B cell (primary cell): ENCODE measurements around the gene TIMM50. TPM values are rescaled to one million over a fixed set of nuclear protein-coding genes. Genes with fewer than 3 reads are reported as not detected.

Experiments
- ATAC-seq: fragments of 200-7000 bp; cut with Tn5 transposase; one replicate; pipeline ENCODE4 v1.10.0; 2021; ENCODE audit warnings: low read depth, mild to moderate bottlenecking, moderate number of reproducible peaks, moderate library complexity
- CTCF ChIA-PET: fragments of 350-600 bp; sonication (Branson Sonifier 250); formaldehyde crosslinking; loops from one replicate; lab custom pipeline; 2021; ENCODE audit warnings: antibody characterized with exemption, inconsistent platforms; lab: Charles Lee
- POLR2A ChIA-PET: fragments of 350-600 bp; sonication (Branson Sonifier 250); formaldehyde crosslinking; loops from one replicate; lab custom pipeline; 2021; ENCODE audit warnings: antibody characterized with exemption; lab: Charles Lee
- DNase-seq: peaks from one replicate; pipeline ENCODE4 v3.0.0; 2013
- H2AFZ ChIP-seq: 2 replicates; pipeline ENCODE4 v1.6.1; 2012; ENCODE audit warnings: mild to moderate bottlenecking, low read depth, low read length; ENCODE audit not compliant: insufficient read depth, poor library complexity, severe bottlenecking
- H3K27ac ChIP-seq, 2 donors: 1 replicate in 1 of 2; 2 replicates in 1 of 2; pipeline ENCODE4 v1.5.1; 2012 to 2013; ENCODE audit warnings: low read length in 2 of 2, mild to moderate bottlenecking in 2 of 2, moderate library complexity in 1 of 2
- H3K27me3 ChIP-seq, 4 experiments: fragments of 200-600 bp in 1 of 4; sonication (generic) in 1 of 4; replicated peaks in 1 of 4; 1 replicate in 2 of 4; 2 replicates in 2 of 4; pipeline versions ENCODE4 v1.6.1 to v1.7.0; 2013 to 2016; ENCODE audit warnings: low read length in 3 of 4, mild to moderate bottlenecking in 2 of 4, mixed read lengths in 1 of 4, moderate library complexity in 1 of 4; ENCODE audit not compliant: insufficient read depth in 4 of 4, control insufficient read depth in 3 of 4; ENCODE audit errors: control extremely low read depth in 1 of 4
- H3K36me3 ChIP-seq, 2 experiments: replicated peaks in 1 of 2; 1 replicate in 1 of 2; 2 replicates in 1 of 2; pipeline versions ENCODE4 v1.6.1 to v1.7.1; 2013; ENCODE audit warnings: low read length in 1 of 2; ENCODE audit not compliant: insufficient read depth in 2 of 2, control insufficient read depth in 1 of 2; ENCODE audit errors: control extremely low read depth in 1 of 2, extremely low read depth in 1 of 2
- H3K4me1 ChIP-seq, 2 donors: fragments of 200-600 bp in 1 of 2; sonication (generic) in 1 of 2; 1 replicate in 1 of 2; 2 replicates in 1 of 2; pipeline versions ENCODE4 v1.5.1 to v1.6.1; 2013 to 2017; ENCODE audit warnings: low read length in 2 of 2; ENCODE audit not compliant: control insufficient read depth in 2 of 2, insufficient read depth in 2 of 2
- H3K4me2 ChIP-seq: replicated peaks from 2 replicates; pipeline ENCODE3; 2012; ENCODE audit warnings: mild to moderate bottlenecking, low read depth, low read length; ENCODE audit not compliant: poor library complexity, severe bottlenecking
- H3K4me3 ChIP-seq, 5 experiments: fragments of 200-600 bp in 1 of 5; sonication (generic) in 1 of 5; 1 replicate in 3 of 5; 2 replicates in 2 of 5; pipeline versions ENCODE4 v1.5.1 to v1.7.0; 2011 to 2016; ENCODE audit warnings: low read length in 4 of 5, mild to moderate bottlenecking in 4 of 5, low read depth in 2 of 5, control low read depth in 1 of 5, moderate library complexity in 1 of 5; ENCODE audit not compliant: insufficient read depth in 1 of 5; ENCODE audit errors: control extremely low read depth in 1 of 5, extremely low read depth in 1 of 5
- H3K79me2 ChIP-seq: fragments of 200-600 bp; sonication (generic); one replicate; pipeline ENCODE4 v1.6.0; 2016; ENCODE audit warnings: low read length; ENCODE audit not compliant: control insufficient read depth, insufficient read depth
- H3K9ac ChIP-seq: fragments of 200-600 bp; sonication (generic); 2 replicates; pipeline ENCODE4 v1.6.1; 2017; ENCODE audit warnings: mild to moderate bottlenecking, low read length, moderate library complexity
- H3K9me3 ChIP-seq, 3 donors: one replicate each; pipeline versions ENCODE4 v1.6.1 to v1.7.1; 2013; ENCODE audit warnings: low read length in 2 of 3; ENCODE audit not compliant: control insufficient read depth in 2 of 3, insufficient read depth in 1 of 3; ENCODE audit errors: control extremely low read depth in 1 of 3
- H4K20me1 ChIP-seq: 2 replicates; pipeline ENCODE4 v1.6.0; 2012; ENCODE audit warnings: mild to moderate bottlenecking, low read length; ENCODE audit not compliant: insufficient read depth, control insufficient read depth, poor library complexity, severe bottlenecking
- H3K27ac Mint-ChIP-seq: one replicate; pipeline ENCODE4 v1.8.0; 2021; ENCODE audit warnings: mixed read lengths
- H3K27me3 Mint-ChIP-seq: one replicate; pipeline ENCODE4 v1.8.0; 2021; ENCODE audit warnings: mixed read lengths
- H3K4me1 Mint-ChIP-seq: one replicate; pipeline ENCODE4 v1.8.0; 2021; ENCODE audit warnings: mixed read lengths
- H3K4me3 Mint-ChIP-seq: one replicate; pipeline ENCODE4 v1.8.0; 2021; ENCODE audit warnings: mixed read lengths
- H3K9me3 Mint-ChIP-seq: one replicate; pipeline ENCODE4 v1.8.0; 2022; ENCODE audit warnings: mixed read lengths; ENCODE audit not compliant: insufficient read depth
- CTCF ChIP-seq: fragments of 200-600 bp; IDR thresholded peaks from one replicate; pipeline ENCODE4 v1.8.0; 2022; ENCODE audit warnings: antibody characterized with exemption, mild to moderate bottlenecking
- EZH2 ChIP-seq: IDR thresholded peaks from 2 replicates; pipeline ENCODE4 v1.6.1; 2012; ENCODE audit warnings: borderline replicate concordance, low read depth, mild to moderate bottlenecking, moderate library complexity, low read length; ENCODE audit not compliant: insufficient read depth, poor library complexity, severe bottlenecking
- WGBS: methylation state at CpG from one replicate; pipeline ENCODE4 v1.1.5; 2013; ENCODE audit warnings: missing lambda C conversion rate; ENCODE audit not compliant: insufficient coverage; 5-methylcytosine and 5-hydroxymethylcytosine counted together
- intact Hi-C: fragments of 100-400 bp; cut with micrococcal nuclease; formaldehyde crosslinking; loops from one replicate; pipeline ENCODE4 v1.10.0; 2022
- polyA plus RNA-seq: library from polyadenylated mRNA; depleted of rRNA; stranded (reverse); fragments of >200 nt; gene quantifications from 2 replicates; pipeline ENCODE4 v1.2.3, GENCODE V29; 2012
- total RNA-seq, 2 donors: library from RNA; stranded (reverse); fragments of 120-200 nt in 1 of 2; gene quantifications; 1 replicate in 1 of 2; 2 replicates in 1 of 2; pipeline versions ENCODE4 v1.2.3 to v1.2.4, GENCODE V29; 2013 to 2022

Gene TIMM50
- total and polyA plus RNA-seq, 2 donors (not counting 1 experiment from before 2014, with no cell fraction given) = 25.7 to 55.3 TPM

DNA sequence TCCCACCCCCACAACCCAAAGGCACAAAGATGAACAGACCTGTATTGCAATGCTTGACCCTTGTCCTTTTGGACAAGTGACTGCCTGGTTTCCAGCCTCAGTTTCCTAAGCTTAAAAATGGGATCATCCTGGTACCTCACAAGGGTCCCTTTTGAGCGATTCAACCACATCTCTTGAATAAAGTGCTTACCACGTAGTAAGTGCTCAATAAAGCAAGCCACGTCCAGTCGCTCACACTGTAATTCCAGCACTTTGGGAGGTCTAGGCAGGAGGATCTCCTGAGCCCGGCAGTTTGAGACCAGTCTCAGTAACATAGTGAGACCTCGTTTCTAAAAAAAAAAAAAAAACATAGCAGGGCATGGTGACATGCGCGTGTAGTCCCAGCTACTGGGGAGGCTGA, 19.3 kb downstream of the TIMM50 start:
- Histone ChIP-seq H3K27me3 (peaks cover 0 to 64% (median 30%) of the 10 kb centered on the region in 4 experiments), H3K4me3 (no peak overlapping the region), H3K79me2 (no peaks in the 10 kb centered on the region), H3K27ac (no peak overlapping the region), H3K4me1 (peaks cover 27 to 31% of the 10 kb centered on the region in 2 donors), H3K9me3 (peaks cover 0 to 11% (median 0%) of the 10 kb centered on the region in 3 donors), H3K4me2 (peak overlapping the region; percentile 96), H2AFZ (no peak overlapping the region), H3K36me3 (no peaks in the 10 kb centered on the region), H3K9ac (peak overlapping the region; percentile 62), H4K20me1 (no peaks in the 10 kb centered on the region)
- Mint-ChIP-seq H3K4me3 (peak overlapping the region; percentile 85), H3K9me3 (no peaks in the 10 kb centered on the region), H3K27ac (no peak overlapping the region), H3K4me1 (peaks cover 25% of the 10 kb centered on the region), H3K27me3 (peaks cover 44% of the 10 kb centered on the region)
- intact Hi-C loops = loop anchor here (2.0 kb wide), 2 partner anchors 19 to 33 kb away; partner anchors contain the start of genes EID2B and TIMM50
- CTCF ChIA-PET = interaction anchor here (0.8 to 2.4 kb wide), 4 partner anchors 25 to 153 kb away, joined by 3 to 9 read pairs (median 6); partner anchors contain the start of gene EID2B
- 70% methylated on average over 6 of the region's 8 CpGs for WGBS
- DNase-seq (no peak), ATAC-seq (no peak)
- POLR2A ChIA-PET = no interaction called here
- TF ChIP-seq EZH2 (peak; percentile 11), CTCF (no peak)

- Histone ChIP-seq H2AFZ (no peak overlapping the region), H3K4me1 (peaks cover 27 to 31% of the 10 kb centered on the region in 2 donors), H3K27ac (no peak overlapping the region), H3K4me3 (no peak overlapping the region), H3K36me3 (no peaks in the 10 kb centered on the region), H4K20me1 (no peaks in the 10 kb centered on the region), H3K79me2 (no peaks in the 10 kb centered on the region), H3K27me3 (peaks cover 0 to 70% (median 30%) of the 10 kb centered on the region in 4 experiments), H3K9me3 (peaks cover 0 to 11% (median 0%) of the 10 kb centered on the region in 3 donors), H3K9ac (no peak overlapping the region), H3K4me2 (no peak overlapping the region)
- Mint-ChIP-seq H3K9me3 (no peaks in the 10 kb centered on the region), H3K27ac (no peak overlapping the region), H3K27me3 (peaks cover 45% of the 10 kb centered on the region), H3K4me3 (peak overlapping the region; percentile 64), H3K4me1 (peaks cover 25% of the 10 kb centered on the region)
- ChIA-PET POLR2A (interaction anchor here (0.5 kb wide), 1 partner anchor 16 kb away, joined by 4 read pairs; no protein-coding TSS in a partner anchor), CTCF (interaction anchor here (0.6 to 2.4 kb wide), 5 partner anchors 26 to 293 kb away, joined by 3 to 9 read pairs (median 4); partner anchors contain the start of gene EID2B)
- intact Hi-C loops = no loop called here
- no peak for TF ChIP-seq CTCF
- TF ChIP-seq EZH2 = no peak
- 40% methylated on average over 2 of the region's 4 CpGs for WGBS
- no peak for ATAC-seq
- DNase-seq = no peak
Observed at GRCh38 chr19:39500543-39500942, 19.9 kb downstream of the TIMM50 start.
